ENCODE measurements around the gene PPHLN1. TPM values are rescaled to one million over a fixed set of nuclear protein-coding genes. Genes with fewer than 3 reads are reported as not detected.

The PPHLN1 gene
- total and polyA plus RNA-seq, 2 donors (not counting 1 experiment from before 2014, with no cell fraction given): 48.8 to 104 TPM

DNA sequence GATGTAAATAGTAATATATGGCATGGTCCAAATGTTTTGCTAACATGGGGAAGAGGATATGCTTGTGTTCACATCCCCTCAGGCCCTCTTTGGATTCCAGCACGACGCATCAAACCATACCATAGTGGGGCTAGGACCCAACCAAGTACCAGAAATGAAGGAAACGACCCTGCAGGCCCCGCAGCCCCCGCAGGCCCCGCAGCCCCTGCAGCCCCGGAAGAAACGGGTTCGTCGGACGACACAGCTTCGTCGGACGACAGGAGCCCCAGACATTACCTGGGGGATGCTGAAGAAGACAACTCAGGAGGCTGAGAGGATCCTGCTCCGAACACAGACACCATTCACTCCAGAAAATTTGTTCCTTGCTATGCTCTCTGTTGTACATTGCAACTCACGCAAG, 119.9 kb downstream of the PPHLN1 start:
- Histone ChIP-seq H3K9me3 (ENCODE audit: control extremely low read depth in 1 of 3, control insufficient read depth in 2 of 3, insufficient read depth in 1 of 3, low read length in 2 of 3) (peaks cover 0 to 10% (median 0%) of the 10 kb centered on the region in 3 donors), H3K9ac (ENCODE audit: low read length) (no peak overlapping the region), H2AFZ (ENCODE audit: insufficient read depth, low read depth, low read length, poor library complexity, severe bottlenecking) (no peak overlapping the region), H3K4me1 (ENCODE audit: control insufficient read depth in 2 of 2, insufficient read depth in 2 of 2, low read length in 2 of 2) (peaks cover 33 to 41% of the 10 kb centered on the region in 2 donors), H3K4me3 (ENCODE audit: control extremely low read depth in 1 of 5, extremely low read depth in 1 of 5, insufficient read depth in 1 of 5, low read depth in 2 of 5, low read length in 4 of 5) (no peak overlapping the region), H3K36me3 (replicated peaks in 1 of 2; ENCODE audit: control extremely low read depth in 1 of 2, control insufficient read depth in 1 of 2, extremely low read depth in 1 of 2, insufficient read depth in 2 of 2, low read length in 1 of 2) (peaks cover 2 to 30% of the 10 kb centered on the region in 2 experiments), H3K27me3 (replicated peaks in 1 of 4; ENCODE audit: control extremely low read depth in 1 of 4, control insufficient read depth in 3 of 4, insufficient read depth in 4 of 4, low read length in 3 of 4) (no peaks in the 10 kb centered on the region), H3K79me2 (ENCODE audit: control insufficient read depth, insufficient read depth, low read length) (no peaks in the 10 kb centered on the region), H3K4me2 (replicated peaks; ENCODE audit: low read depth, low read length, poor library complexity, severe bottlenecking) (no peak overlapping the region), H3K27ac (ENCODE audit: low read length in 2 of 2) (no peak overlapping the region), H4K20me1 (ENCODE audit: control insufficient read depth, insufficient read depth, low read length, poor library complexity, severe bottlenecking) (no peaks in the 10 kb centered on the region)
- no peak for DNase-seq
- no peak for TF ChIP-seq EZH2 (IDR thresholded peaks at IDR 0.05; ENCODE audit: borderline replicate concordance, insufficient read depth, low read depth, low read length, poor library complexity, severe bottlenecking)
- no peak for TF ChIP-seq CTCF (IDR thresholded peaks at IDR 0.05)
- H3K4me3 Mint-ChIP-seq: no peak overlapping the region
- ChIA-PET POLR2A (interaction anchor here (0.9 kb wide), 1 partner anchor 13 kb away, joined by 3 read pairs; no protein-coding TSS in a partner anchor), CTCF (no interaction called here)
- intact Hi-C loops (cut with micrococcal nuclease): loop anchor here (2.0 kb wide), 1 partner anchor 23 kb away; no protein-coding TSS in a partner anchor
- H3K27ac Mint-ChIP-seq: no peak overlapping the region
- no peaks in the 10 kb centered on the region for H3K27me3 Mint-ChIP-seq
- peaks cover 8% of the 10 kb centered on the region for H3K9me3 Mint-ChIP-seq (ENCODE audit: insufficient read depth)
- H3K4me1 Mint-ChIP-seq: peaks cover 41% of the 10 kb centered on the region
- WGBS (ENCODE audit: insufficient coverage): 99% methylated on average over 16 of the region's 16 CpGs
- ATAC-seq (ENCODE audit: low read depth): no peak

DNA sequence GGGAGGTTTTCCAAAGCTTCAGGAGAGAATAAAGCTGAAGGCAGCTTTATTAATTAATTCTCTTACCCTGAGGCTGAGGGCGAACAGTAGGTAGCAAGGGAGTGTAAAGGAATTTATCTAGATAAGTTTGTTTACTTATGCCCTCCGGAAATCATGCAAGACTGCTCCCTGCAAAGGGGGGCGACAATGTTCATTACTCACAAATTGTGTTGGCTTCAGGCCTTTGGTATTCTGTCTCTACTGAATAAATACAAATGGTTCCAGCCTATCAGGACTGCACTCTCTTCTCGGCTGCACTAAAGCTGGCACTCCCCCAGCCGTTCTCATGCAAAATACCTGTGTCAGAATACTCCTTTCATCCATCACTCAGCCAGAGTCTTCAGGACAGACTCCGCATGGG, 120.8 kb downstream of the PPHLN1 start:
- ATAC-seq (ENCODE audit: low read depth): no peak
- Histone ChIP-seq H3K4me3 (ENCODE audit: control extremely low read depth in 1 of 5, extremely low read depth in 1 of 5, insufficient read depth in 1 of 5, low read depth in 2 of 5, low read length in 4 of 5) (no peak overlapping the region), H3K4me2 (replicated peaks; ENCODE audit: low read depth, low read length, poor library complexity, severe bottlenecking) (no peak overlapping the region), H3K9me3 (ENCODE audit: control extremely low read depth in 1 of 3, control insufficient read depth in 2 of 3, insufficient read depth in 1 of 3, low read length in 2 of 3) (peaks cover 0 to 10% (median 0%) of the 10 kb centered on the region in 3 donors), H4K20me1 (ENCODE audit: control insufficient read depth, insufficient read depth, low read length, poor library complexity, severe bottlenecking) (no peaks in the 10 kb centered on the region), H3K27ac (ENCODE audit: low read length in 2 of 2) (peak overlapping the region in 1 of 2 donors; percentile 64), H2AFZ (ENCODE audit: insufficient read depth, low read depth, low read length, poor library complexity, severe bottlenecking) (no peak overlapping the region), H3K9ac (ENCODE audit: low read length) (no peak overlapping the region), H3K4me1 (ENCODE audit: control insufficient read depth in 2 of 2, insufficient read depth in 2 of 2, low read length in 2 of 2) (peaks cover 42 to 50% of the 10 kb centered on the region in 2 donors), H3K36me3 (replicated peaks in 1 of 2; ENCODE audit: control extremely low read depth in 1 of 2, control insufficient read depth in 1 of 2, extremely low read depth in 1 of 2, insufficient read depth in 2 of 2, low read length in 1 of 2) (peaks cover 2 to 22% of the 10 kb centered on the region in 2 experiments), H3K27me3 (replicated peaks in 1 of 4; ENCODE audit: control extremely low read depth in 1 of 4, control insufficient read depth in 3 of 4, insufficient read depth in 4 of 4, low read length in 3 of 4) (no peaks in the 10 kb centered on the region), H3K79me2 (ENCODE audit: control insufficient read depth, insufficient read depth, low read length) (no peaks in the 10 kb centered on the region)
- no peak overlapping the region for H3K4me3 Mint-ChIP-seq
- ChIA-PET POLR2A (interaction anchor here (0.9 kb wide), 1 partner anchor 13 kb away, joined by 3 read pairs; no protein-coding TSS in a partner anchor), CTCF (interaction anchor here (0.8 kb wide), 1 partner anchor 38 kb away, joined by 5 read pairs; no protein-coding TSS in a partner anchor)
- H3K9me3 Mint-ChIP-seq (ENCODE audit: insufficient read depth): peaks cover 8% of the 10 kb centered on the region
- no peak for TF ChIP-seq CTCF (IDR thresholded peaks at IDR 0.05)
- TF ChIP-seq EZH2 (IDR thresholded peaks at IDR 0.05; ENCODE audit: borderline replicate concordance, insufficient read depth, low read depth, low read length, poor library complexity, severe bottlenecking): no peak
- peak overlapping the region; percentile 82 for H3K27ac Mint-ChIP-seq
- H3K4me1 Mint-ChIP-seq: peaks cover 48% of the 10 kb centered on the region
- 92% methylated on average over 2 of the region's 6 CpGs for WGBS (ENCODE audit: insufficient coverage)
- no peak for DNase-seq
- no peaks in the 10 kb centered on the region for H3K27me3 Mint-ChIP-seq
- intact Hi-C loops (cut with micrococcal nuclease): loop anchor here (2.0 kb wide), 1 partner anchor 22 kb away; no protein-coding TSS in a partner anchor

All from B cell (primary cell).